HTR-8/SVneo (cell line): ENCODE data around the gene LMNA.
"Not testable (repeated sequence)": the region's sequence is repeated elsewhere in the genome, so short reads cannot be mapped to it uniquely, and the experiment has no call there.

ENCODE experiments used
- DNase-seq: peaks from one replicate; pipeline ENCODE4 v3.0.0; 2011; ENCODE audit warnings: low spot score, mixed read lengths; ENCODE audit not compliant: insufficient read length
- FAIRE-seq: peaks from 2 replicates; lab custom pipeline; 2011; peaks lifted over from hg19 to GRCh38; lab: Jason Lieb, UNC

LMNA gene

GRCh38 chr1:156114101-156114918, at the start of gene LMNA:
Gene LMNA (plus strand): TSS chr1:156114711. CDS start chr1:156114919, 208 bp downstream.
- DNase-seq (peak; percentile 93), FAIRE-seq (peak; percentile 72)

GRCh38 chr1:156065212-156065611, 49.3 kb upstream of the LMNA start:
- FAIRE-seq (no peak), DNase-seq (no peak)

GRCh38 chr1:156065871-156066270, 48.6 kb upstream of the LMNA start:
- no peak for FAIRE-seq

GRCh38 chr1:156067262-156067661, 47.2 kb upstream of the LMNA start:
- FAIRE-seq, result no peak
- DNase-seq, result no peak

More at GRCh38 chr1:156065871-156066270, 48.6 kb upstream of the LMNA start:
- DNase-seq, result no peak

- no peak for FAIRE-seq
- no peak for DNase-seq
These were observed 44.7 kb upstream of the LMNA start for GRCh38 chr1:156069490-156070455.

- FAIRE-seq (no peak), DNase-seq (no peak)
These were observed 44.0 kb upstream of the LMNA start for GRCh38 chr1:156070548-156070947.

- FAIRE-seq, DNase-seq: not testable (repeated sequence)
These were observed 43.1 kb upstream of the LMNA start for GRCh38 chr1:156071332-156071816.

GRCh38 chr1:156072251-156072650, 42.3 kb upstream of the LMNA start:
- no peak for FAIRE-seq

GRCh38 chr1:156073110-156073687, 41.3 kb upstream of the LMNA start:
- FAIRE-seq (no peak), DNase-seq (no peak)

More at GRCh38 chr1:156072251-156072650, 42.3 kb upstream of the LMNA start:
- no peak for DNase-seq

GRCh38 chr1:156073740-156074139, 40.8 kb upstream of the LMNA start:
- DNase-seq, result no peak
- no peak for FAIRE-seq

GRCh38 chr1:156074661-156075060, 39.9 kb upstream of the LMNA start:
- FAIRE-seq (no peak), DNase-seq (no peak)

- FAIRE-seq (no peak), DNase-seq (no peak)
These were observed 39.3 kb upstream of the LMNA start for GRCh38 chr1:156075162-156075561.

GRCh38 chr1:156075775-156076204, 38.7 kb upstream of the LMNA start:
- no peak for DNase-seq

GRCh38 chr1:156076609-156077429, 37.7 kb upstream of the LMNA start:
- DNase-seq, result no peak
- no peak for FAIRE-seq

More at GRCh38 chr1:156075775-156076204, 38.7 kb upstream of the LMNA start:
- FAIRE-seq, result no peak

GRCh38 chr1:156077430-156077760, 37.1 kb upstream of the LMNA start:
- FAIRE-seq (no peak), DNase-seq (no peak)

GRCh38 chr1:156078728-156079127, 35.8 kb upstream of the LMNA start:
- DNase-seq, result no peak
- FAIRE-seq, result no peak

GRCh38 chr1:156079762-156080161, 34.7 kb upstream of the LMNA start:
- FAIRE-seq (no peak), DNase-seq (no peak)

GRCh38 chr1:156080241-156080862, 34.2 kb upstream of the LMNA start:
- DNase-seq, result no peak

GRCh38 chr1:156080863-156081179, 33.7 kb upstream of the LMNA start:
- FAIRE-seq, result no peak
- DNase-seq, result no peak

More at GRCh38 chr1:156080241-156080862, 34.2 kb upstream of the LMNA start:
- FAIRE-seq, result no peak
